Astrocyte of the cerebellum (primary cell): ENCODE results near the gene CAPN8.

ENCODE experiments used
- DNase-seq: peaks from one replicate; pipeline ENCODE4 v3.0.0-alpha.2; 2011; ENCODE audit warnings: low read depth
- H3K4me3 ChIP-seq: 2 replicates; pipeline ENCODE4 v1.5.1; 2011; ENCODE audit warnings: mild to moderate bottlenecking, low read depth, low read length, moderate library complexity
- in situ Hi-C: cut with HindIII; loops from 2 replicates; pipeline ENCODE4 v1.10.0; 2017; ENCODE audit warnings: low sequenced_read_pairs
- TF ChIP-seq, protein P1 (sequence below): IDR thresholded peaks from 2 replicates; pipeline ENCODE4 v1.5.1; 2012; ENCODE audit warnings: low read length, low read depth, moderate library complexity, mild to moderate bottlenecking; ENCODE audit errors: missing control alignments

CAPN8 gene

DNA sequence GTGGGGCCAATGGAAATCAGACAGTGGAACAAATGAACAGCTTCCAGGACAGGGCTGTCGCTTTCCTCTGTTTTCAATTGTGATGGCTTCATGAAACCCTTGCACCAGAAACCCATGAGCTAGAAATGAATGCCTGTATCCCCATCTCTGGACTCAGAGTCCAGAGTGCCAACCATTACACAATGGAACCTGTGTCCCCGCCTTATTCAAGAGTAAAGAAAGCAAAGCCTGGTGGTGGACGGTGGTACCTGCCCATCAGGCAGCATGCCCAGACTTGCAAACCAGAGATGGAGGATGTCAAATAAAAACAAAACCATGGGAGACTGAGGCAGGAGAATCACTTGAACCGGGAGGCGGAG is 42.5 kb upstream of the CAPN8 start:
- no peak for DNase-seq
- in situ Hi-C loops, result no loop called here
- H3K4me3 ChIP-seq, result no peak overlapping the region
- TF ChIP-seq, protein P1, sequence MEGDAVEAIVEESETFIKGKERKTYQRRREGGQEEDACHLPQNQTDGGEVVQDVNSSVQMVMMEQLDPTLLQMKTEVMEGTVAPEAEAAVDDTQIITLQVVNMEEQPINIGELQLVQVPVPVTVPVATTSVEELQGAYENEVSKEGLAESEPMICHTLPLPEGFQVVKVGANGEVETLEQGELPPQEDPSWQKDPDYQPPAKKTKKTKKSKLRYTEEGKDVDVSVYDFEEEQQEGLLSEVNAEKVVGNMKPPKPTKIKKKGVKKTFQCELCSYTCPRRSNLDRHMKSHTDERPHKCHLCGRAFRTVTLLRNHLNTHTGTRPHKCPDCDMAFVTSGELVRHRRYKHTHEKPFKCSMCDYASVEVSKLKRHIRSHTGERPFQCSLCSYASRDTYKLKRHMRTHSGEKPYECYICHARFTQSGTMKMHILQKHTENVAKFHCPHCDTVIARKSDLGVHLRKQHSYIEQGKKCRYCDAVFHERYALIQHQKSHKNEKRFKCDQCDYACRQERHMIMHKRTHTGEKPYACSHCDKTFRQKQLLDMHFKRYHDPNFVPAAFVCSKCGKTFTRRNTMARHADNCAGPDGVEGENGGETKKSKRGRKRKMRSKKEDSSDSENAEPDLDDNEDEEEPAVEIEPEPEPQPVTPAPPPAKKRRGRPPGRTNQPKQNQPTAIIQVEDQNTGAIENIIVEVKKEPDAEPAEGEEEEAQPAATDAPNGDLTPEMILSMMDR, result peak; percentile 27

DNA sequence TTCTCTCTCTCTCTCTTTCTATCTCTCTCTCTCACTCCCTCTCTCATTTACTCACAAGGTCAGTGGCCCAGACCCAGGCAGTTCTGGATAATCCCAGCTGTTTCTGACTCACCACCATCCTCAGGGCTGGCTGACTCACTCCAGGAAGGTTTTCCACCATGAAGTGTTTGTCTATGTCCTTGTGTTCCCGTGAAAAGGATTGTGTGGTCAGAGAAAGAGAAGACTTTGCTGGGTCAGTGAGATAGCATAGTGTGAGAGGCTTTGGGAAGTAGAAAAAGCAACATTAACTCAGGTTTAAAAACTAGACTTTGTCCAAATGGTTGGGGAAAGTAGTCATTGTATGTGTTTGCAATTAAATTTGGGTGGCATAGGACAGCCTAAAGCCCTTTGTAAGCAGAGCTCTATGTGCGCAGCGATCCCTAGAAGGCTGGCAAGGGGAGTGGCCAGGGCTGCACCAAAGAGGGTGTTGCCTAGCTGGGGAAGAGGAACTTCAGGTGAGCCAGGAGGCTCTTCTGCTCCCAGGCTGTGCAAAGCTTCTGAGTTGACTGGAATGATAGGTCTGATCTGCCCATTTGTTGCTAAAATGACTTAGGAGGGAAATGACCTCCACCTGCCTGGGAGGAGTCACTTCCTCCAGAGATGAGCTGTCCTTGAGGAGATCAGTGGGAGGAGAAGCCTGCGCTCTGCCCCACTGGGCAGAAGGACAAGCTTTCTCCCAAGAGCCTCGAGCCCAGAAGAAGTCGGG is 41.9 kb upstream of the CAPN8 start:
- no peak overlapping the region for H3K4me3 ChIP-seq
- DNase-seq, result peak; percentile 95
- TF ChIP-seq, protein P1, result no peak
- in situ Hi-C loops, result no loop called here

DNA sequence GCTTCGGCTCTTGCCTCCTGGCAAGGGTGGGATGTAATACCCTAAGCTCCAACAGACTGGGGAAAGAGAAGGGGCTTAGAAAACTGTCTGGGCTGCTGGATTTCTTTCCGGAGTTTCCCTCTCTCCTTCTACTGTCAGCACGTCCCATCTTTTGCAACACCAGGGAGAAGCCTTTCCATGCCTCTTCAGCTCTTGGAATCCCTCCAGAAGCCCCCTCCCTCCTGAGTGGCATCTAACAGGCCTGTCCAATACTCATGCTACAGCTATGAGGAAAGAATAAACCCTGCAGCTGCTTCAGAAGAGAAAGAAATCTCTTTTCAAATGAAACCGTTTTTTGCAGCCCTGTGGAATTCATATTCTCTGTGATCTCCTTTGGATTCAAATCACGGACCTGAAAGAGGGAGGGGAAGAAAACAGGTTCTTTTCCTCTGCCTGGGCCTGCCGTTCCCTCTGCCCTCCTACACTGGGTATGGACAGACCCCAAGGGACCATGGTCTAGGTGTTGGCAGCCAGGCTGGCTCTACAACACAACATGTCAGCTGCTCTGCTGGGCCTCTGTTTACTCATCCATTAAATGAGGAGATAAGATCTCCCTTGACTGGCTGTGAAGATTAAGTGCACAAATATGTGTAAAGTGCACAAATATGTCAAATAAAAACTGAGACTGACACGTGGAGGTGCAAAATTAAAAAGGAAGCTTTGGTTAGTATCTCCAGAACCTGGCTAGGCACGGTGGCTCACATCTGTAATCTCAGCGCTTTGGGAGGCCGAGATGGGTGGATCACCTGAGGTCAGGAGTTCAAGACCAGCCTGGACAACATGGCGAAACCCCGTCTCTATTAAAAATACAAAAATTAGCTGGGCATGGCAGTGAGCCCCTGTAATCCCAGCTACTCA is 40.8 kb upstream of the CAPN8 start:
- TF ChIP-seq, protein P1, result no peak
- in situ Hi-C loops, result no loop called here
- DNase-seq, result peak; percentile 61
- H3K4me3 ChIP-seq, result no peak overlapping the region

DNA sequence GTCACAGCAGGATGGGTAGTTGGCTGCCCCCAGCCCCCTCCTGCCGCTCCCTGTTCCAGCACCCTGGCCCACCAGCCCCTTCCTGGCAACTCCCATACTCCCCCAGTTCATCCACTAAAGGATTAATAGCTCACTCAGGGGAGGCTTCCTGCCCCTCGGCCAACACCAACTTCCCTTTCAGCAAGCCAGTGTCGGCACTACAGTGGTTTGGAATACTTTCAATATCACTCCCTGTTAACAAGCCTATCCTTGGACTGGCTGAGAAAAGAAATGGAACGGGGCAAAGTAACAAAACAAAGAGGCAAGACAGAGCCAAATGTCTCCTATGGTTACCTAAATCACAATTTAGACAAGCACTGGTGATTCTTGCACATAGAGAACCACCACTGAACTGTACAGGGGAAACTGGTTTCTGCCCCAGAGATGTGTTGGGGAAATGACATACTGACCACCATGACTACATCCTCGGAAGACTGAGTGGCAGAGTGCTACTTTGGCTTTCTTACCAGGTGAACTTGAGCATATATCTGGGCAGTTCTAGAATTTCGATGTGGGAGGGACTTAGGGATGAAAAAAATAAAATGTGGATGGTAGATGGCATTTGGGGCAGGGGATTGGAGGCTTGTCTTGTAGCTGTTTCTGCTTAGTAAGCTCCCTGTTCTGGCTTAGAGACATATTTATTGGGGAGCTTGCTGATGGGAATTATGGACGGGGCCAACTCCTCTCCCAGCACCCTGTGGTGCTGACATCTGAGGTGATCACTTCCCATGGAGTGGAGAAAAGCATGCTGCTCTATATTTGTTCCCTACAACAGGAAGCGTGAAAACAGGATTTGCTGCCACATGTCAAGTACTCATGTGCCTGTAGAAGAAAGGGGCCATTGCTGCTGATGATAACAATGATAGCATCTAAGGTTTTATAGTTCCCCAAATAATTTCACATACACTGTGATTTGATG is 39.7 kb upstream of the CAPN8 start:
- H3K4me3 ChIP-seq, result no peak overlapping the region
- TF ChIP-seq, protein P1, result no peak

DNA sequence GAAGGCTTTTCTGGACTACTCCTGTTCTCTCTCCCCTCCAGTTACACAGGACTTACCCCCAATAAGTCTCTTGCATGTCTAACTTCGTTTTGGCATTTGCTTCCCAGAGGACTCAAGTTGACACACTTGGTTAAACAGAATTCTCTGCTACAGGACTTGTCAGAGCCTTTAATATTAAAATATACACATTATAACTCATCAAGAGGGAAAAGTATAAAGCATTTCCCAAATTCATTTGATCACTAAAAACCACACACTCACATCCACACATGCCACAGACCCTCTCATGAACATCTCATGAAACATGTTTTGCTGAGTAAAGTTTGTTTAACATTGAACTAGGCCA is 38.1 kb upstream of the CAPN8 start:
- no peak overlapping the region for H3K4me3 ChIP-seq
- in situ Hi-C loops, result no loop called here
- DNase-seq, result no peak
- TF ChIP-seq, protein P1, result no peak

More for the DNA sequence above, 39.7 kb upstream of the CAPN8 start:
- DNase-seq, result peak; percentile 70
- in situ Hi-C loops, result no loop called here
